ENCODE results near the gene F2RL3. TPM values are rescaled to one million over a fixed set of nuclear protein-coding genes. Genes with fewer than 3 reads are reported as not detected.

Gene F2RL3
- total and polyA plus RNA-seq, 11 donors, result 0.12 to 4.6 (median 1.2) TPM

DNA sequence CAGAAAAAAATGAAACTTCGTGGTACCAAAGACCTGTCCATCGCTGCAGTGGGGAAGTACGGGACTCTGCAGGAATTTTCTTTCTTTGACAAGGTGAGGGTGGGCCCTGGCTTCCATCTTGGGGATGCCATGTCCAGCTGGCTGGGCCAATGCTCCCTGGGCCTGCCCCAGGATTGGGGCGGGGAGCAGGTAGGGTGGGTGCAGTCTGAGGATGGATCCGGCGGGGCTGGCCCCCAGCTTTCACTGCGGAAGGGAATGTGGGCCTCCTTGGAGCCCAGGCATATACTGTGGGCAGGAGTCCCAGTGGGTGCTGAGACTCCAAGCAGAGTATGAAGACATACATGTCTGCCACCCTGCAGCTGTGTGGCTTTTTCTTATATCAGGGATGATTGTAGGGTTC is 35.7 kb upstream of the F2RL3 start:
- 91 to 100% (median 93%) methylated on average over 4 to 7 of the region's 7 CpGs for WGBS, 4 donors
- no peaks in the 10 kb centered on the region for H3K9me3 ChIP-seq
- no peaks in the 10 kb centered on the region for H3K4me1 ChIP-seq
- H3K36me3 ChIP-seq, result peaks cover 2 to 98% (median 90%) of the 10 kb centered on the region in 9 donors
- ATAC-seq, result no peak
- DNase-seq, result no peak
- TF ChIP-seq, protein P1, sequence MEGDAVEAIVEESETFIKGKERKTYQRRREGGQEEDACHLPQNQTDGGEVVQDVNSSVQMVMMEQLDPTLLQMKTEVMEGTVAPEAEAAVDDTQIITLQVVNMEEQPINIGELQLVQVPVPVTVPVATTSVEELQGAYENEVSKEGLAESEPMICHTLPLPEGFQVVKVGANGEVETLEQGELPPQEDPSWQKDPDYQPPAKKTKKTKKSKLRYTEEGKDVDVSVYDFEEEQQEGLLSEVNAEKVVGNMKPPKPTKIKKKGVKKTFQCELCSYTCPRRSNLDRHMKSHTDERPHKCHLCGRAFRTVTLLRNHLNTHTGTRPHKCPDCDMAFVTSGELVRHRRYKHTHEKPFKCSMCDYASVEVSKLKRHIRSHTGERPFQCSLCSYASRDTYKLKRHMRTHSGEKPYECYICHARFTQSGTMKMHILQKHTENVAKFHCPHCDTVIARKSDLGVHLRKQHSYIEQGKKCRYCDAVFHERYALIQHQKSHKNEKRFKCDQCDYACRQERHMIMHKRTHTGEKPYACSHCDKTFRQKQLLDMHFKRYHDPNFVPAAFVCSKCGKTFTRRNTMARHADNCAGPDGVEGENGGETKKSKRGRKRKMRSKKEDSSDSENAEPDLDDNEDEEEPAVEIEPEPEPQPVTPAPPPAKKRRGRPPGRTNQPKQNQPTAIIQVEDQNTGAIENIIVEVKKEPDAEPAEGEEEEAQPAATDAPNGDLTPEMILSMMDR (IDR thresholded peaks at IDR 0.05), result no peak
- no peak overlapping the region for H3K4me3 ChIP-seq
- no peak overlapping the region for H3K27ac ChIP-seq
- intact Hi-C loops (cut with DNase I), result no loop called here
- H3K27me3 ChIP-seq, result no peaks in the 10 kb centered on the region

DNA sequence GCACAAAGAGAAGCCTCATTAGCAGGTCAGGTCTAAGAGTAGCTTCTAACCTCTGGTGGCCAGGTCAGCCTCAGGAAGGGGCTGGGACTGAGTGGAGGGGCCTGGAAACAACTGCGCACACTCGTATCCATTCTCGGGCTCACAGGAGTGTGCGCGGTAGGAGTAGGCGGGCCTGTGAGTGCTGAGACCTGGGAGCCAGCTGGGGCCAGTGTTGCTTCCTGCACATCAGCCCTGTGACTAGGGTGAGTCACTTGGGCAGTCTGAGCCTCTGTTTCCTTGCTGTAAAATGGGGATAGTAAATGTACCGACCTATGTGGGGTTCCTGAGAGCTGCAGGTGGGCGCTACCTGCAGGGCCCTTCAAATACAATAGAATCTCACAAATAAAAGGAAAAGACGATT is 32.7 kb upstream of the F2RL3 start:
- peaks cover 2 to 77% (median 64%) of the 10 kb centered on the region in 9 donors for H3K36me3 ChIP-seq
- H3K27me3 ChIP-seq, result no peaks in the 10 kb centered on the region
- intact Hi-C loops (cut with DNase I), result no loop called here
- ATAC-seq (peak in 1 of 4 donors; percentile 49), DNase-seq (no peak)
- no peak overlapping the region for H3K4me3 ChIP-seq
- no peak for TF ChIP-seq POLR2A (IDR thresholded peaks at IDR 0.05)
- TF ChIP-seq, protein P1 (IDR thresholded peaks at IDR 0.05), result no peak
- 87 to 92% (median 91%) methylated on average over 9 of the region's 9 CpGs for WGBS, 4 donors
- H3K4me1 ChIP-seq, result no peaks in the 10 kb centered on the region
- no peak overlapping the region for H3K27ac ChIP-seq
- H3K9me3 ChIP-seq, result no peaks in the 10 kb centered on the region

DNA sequence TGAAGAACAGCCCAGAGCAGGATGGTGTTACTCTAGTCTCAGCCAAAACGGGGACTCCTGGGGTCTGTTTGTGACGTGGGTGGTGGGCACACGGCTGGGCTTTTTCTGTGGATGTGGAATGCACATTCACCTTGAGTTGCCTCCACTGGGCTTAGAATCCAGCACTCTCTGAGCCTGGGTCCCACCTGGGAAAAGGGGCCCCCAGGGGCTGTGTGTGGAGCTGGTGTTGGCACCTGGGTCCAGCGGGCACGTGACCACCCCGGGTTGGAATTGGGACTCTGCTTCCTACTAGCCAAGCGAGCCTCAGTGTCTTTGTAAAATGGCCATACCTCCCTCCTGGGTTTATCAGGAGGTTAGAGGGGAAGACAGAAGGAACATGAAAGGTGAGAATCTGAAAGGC is 29.2 kb upstream of the F2RL3 start:
- DNase-seq (no peak), ATAC-seq (no peak)
- Histone ChIP-seq H3K9me3 (no peaks in the 10 kb centered on the region), H3K36me3 (peaks cover 0 to 75% (median 58%) of the 10 kb centered on the region in 9 donors), H3K4me3 (no peak overlapping the region), H3K27ac (no peak overlapping the region), H3K27me3 (no peaks in the 10 kb centered on the region), H3K4me1 (peaks cover 0 to 17% (median 0%) of the 10 kb centered on the region in 12 donors)
- TF ChIP-seq POLR2A (IDR thresholded peaks at IDR 0.05), result no peak
- TF ChIP-seq, protein P1 (IDR thresholded peaks at IDR 0.05), result no peak
- intact Hi-C loops (cut with DNase I), result no loop called here
- 88 to 98% (median 96%) methylated on average over 7 of the region's 7 CpGs for WGBS, 4 donors

DNA sequence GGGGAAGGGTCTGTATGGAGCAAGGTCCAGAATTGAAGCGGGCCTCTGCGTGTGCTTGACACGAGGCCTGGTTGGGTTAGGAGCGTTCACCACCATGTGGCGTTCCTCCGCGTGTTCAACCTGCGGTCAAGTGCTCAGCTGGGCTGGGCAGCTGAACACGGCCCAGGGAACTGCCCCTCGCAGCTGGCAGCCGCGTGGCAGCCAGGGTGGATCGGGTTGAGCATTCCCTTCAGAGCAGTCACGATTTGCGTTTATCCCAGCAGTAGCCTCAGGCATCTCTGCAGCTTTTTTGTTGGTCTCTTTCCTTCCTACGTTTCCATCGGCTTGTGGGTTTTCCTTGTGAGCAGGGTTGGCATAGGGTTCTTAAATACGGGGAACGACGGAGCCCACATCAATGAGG is 28.7 kb upstream of the F2RL3 start:
- TF ChIP-seq POLR2A (IDR thresholded peaks at IDR 0.05), result no peak
- TF ChIP-seq, protein P1 (IDR thresholded peaks at IDR 0.05), result no peak
- peaks cover 0 to 75% (median 58%) of the 10 kb centered on the region in 9 donors for H3K36me3 ChIP-seq
- no peaks in the 10 kb centered on the region for H3K9me3 ChIP-seq
- WGBS, 4 donors, result 94 to 97% (median 95%) methylated on average over 20 of the region's 20 CpGs
- no peaks in the 10 kb centered on the region for H3K27me3 ChIP-seq
- peaks cover 0 to 17% (median 0%) of the 10 kb centered on the region in 12 donors for H3K4me1 ChIP-seq
- H3K4me3 ChIP-seq, result no peak overlapping the region
- no peak overlapping the region for H3K27ac ChIP-seq
- no peak for DNase-seq
- intact Hi-C loops (cut with DNase I), result no loop called here
- no peak for ATAC-seq
